GM10266 (cell line): ENCODE results near the gene SPACA4.
A peak's percentile ranks its signal among the peaks of the same experiment; 100 is the strongest.

Experiments used
- DNase-seq: peaks from one replicate; pipeline ENCODE4 v3.0.0; 2012; ENCODE audit errors: extremely low spot score
- CTCF ChIP-seq: IDR thresholded peaks from 2 replicates; pipeline ENCODE4 v1.5.1; 2012; ENCODE audit warnings: mild to moderate bottlenecking, low read depth; ENCODE audit not compliant: control insufficient read depth, insufficient read depth; ENCODE audit errors: missing control alignments

Gene SPACA4

GRCh38 chr19:48616041-48616436 is 9.5 kb downstream of the SPACA4 start:
- no peak for TF ChIP-seq CTCF
- DNase-seq, result no peak

- DNase-seq, result no peak
Observed at GRCh38 chr19:48616491-48617056, 10.0 kb downstream of the SPACA4 start.

GRCh38 chr19:48617146-48617937 is 10.8 kb downstream of the SPACA4 start:
- TF ChIP-seq CTCF, result no peak
- DNase-seq, result no peak

More at GRCh38 chr19:48616491-48617056, 10.0 kb downstream of the SPACA4 start:
- TF ChIP-seq CTCF, result no peak

DNA sequence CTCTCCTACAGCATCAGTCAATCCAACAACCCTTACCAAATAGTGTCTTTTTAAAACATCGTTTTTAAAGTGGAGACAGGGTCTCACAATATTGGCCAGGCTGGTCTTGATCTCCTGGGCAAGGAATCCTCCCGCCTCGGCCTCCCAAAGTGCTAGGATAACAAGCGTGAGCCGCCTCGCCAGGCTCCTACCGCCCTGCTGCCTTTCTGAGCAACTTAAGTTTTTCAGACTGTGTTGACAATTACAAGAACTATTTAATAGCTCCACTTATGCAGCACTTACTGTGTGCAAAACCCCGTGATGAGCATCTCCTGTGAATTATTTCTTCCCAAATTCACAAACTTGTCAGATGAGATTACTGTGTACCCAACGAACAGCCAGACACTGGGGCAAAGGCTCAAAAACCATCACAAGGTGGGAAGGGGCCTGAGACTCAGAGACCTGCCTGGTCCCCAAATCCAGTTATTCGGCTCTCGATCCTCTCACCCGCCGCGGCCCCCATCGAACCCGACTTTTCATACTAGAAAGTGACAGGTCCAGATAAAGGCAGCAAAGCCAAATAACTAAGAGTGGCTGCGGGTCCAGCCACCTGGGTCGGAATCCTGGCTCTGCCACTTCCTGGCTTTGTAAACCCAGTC is 11.9 kb downstream of the SPACA4 start:
- no peak for DNase-seq
- no peak for TF ChIP-seq CTCF

- no peak for TF ChIP-seq CTCF
- peak; percentile 98 for DNase-seq
Observed at GRCh38 chr19:48618916-48619691, 12.6 kb downstream of the SPACA4 start, which contains the start of the genes RPL18 and SPHK2. Gene RPL18 (minus strand): TSS chr19:48619178. CDS start chr19:48619143, 35 bp downstream. Gene SPHK2 (plus strand): TSS chr19:48619506. CDS start chr19:48620515, 1,009 bp downstream.

GRCh38 chr19:48619692-48620585 is 13.4 kb downstream of the SPACA4 start:
- no peak for DNase-seq
- TF ChIP-seq CTCF, result no peak
